Activated T-cell treated with anti-CD3 and anti-CD28 coated beads for 24 hours (primary cell): ENCODE results near the gene LRRC45.
A peak's percentile ranks its signal among the peaks of the same experiment; 100 is the strongest.
"Not testable (repeated sequence)": the region's sequence is repeated elsewhere in the genome, so short reads cannot be mapped to it uniquely, and the experiment has no call there.

Source experiments
- DNase-seq: peaks from one replicate; pipeline ENCODE4 v3.0.0-alpha.2; 2020; ENCODE audit warnings: low read depth

Gene LRRC45

GRCh38 chr17:82035488-82035887, 12.4 kb downstream of the LRRC45 start:
- no peak for DNase-seq

DNA sequence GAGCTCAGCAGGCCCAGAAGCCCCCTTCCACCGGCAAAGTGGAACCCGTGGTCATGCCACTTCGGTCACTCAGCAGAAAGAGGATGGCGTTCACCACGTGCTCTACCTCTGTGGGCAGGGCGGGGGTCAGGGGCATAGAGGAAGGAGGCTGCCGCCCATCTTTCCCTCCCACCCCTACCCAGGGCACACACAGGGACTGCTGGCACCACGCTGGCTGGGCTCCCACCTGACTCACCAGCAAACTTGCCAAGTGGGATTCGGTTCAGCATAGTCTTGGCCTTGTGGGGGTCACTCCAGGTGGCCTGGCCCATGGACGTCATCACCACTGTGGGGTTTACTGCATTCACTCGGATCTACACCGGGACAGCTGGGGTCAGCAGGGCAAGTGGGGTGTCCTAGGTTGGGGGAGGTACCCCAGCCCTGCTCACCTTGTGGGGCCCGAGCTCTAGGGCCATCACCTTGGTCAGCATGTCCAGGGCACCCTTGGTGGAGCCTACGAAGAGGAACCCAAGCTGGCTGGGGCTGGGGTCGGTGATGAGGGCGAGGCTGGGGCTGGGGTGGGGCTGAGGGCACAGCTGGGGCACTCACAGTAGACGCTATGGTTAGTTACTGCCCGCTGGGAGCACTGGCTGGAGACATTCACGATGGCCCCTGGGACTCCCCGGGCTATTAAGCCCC, 13.0 kb downstream of the LRRC45 start:
- no peak for DNase-seq

GRCh38 chr17:82036634-82037091, 13.6 kb downstream of the LRRC45 start:
- no peak for DNase-seq

GRCh38 chr17:82037092-82037888, 14.2 kb downstream of the LRRC45 start, which contains the start of gene DCXR:
Gene DCXR, minus strand, starts transcription at chr17:82037697. Its CDS starts 15 bp downstream, at chr17:82037682.
- peak; percentile 92 for DNase-seq

- no peak for DNase-seq
Observed at GRCh38 chr17:82037889-82038195, 14.7 kb downstream of the LRRC45 start.

DNA sequence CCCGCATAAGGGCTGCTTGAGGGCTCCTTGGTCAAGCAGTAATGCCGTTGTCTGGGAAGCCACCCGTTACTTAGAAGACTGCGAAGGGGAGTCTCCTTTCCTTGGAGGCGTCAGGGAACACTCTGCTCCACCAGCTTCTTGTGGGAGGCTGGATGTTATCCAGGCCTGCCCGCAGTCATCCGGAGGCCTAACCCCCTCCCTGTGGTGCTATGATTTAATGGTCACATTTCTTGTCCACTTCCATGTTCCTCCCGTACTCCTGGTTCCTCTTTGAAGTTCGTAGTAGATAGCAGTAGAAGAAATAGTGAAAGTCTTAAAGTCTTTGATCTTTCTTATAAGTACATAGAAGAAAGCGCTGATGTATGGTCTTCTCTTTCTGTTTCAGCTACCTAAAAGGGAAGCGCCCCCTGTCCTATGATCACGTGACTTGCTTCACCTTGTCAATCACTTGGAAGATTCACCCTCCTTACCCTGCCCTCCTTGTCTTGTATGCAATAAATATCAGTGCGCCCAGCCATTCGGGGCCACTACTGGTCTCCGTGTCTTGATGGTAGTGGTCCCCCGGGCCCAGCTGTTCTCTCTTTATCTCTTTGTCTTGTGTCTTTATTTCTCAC, 15.8 kb downstream of the LRRC45 start:
- DNase-seq, result not testable (repeated sequence)

- no peak for DNase-seq
Observed at GRCh38 chr17:82039695-82040299, 16.7 kb downstream of the LRRC45 start.

DNA sequence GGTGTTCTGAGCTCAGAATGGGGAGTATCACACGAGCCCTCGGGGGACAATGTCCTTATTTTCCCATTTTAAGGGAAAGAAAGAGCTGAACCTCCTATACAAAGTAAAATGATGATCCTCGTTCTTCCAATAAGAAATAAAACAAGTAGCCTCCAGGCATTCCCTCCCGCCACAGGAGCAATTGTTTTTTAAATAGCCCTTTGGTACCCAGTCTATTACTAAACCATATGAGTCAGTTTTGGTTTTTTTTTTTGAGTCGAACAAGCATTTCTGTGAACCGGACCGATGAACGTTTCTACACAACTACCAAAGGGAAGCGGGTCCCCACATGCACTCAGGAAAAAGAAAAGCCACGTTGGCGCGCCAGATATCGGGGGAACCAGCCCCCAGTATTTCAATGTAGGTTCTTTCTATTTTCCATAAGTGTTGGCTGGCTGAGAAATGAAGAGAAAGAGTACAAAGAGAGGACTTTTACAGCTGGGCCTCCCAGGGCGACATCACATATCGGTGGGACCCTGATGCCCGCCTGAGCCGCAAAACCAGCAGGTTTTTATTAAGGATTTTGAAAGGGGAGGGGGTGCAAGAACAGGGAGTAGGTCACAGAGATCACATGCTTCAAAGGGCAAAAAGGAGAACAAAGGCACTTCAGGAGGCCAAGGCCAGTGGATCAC, 18.2 kb downstream of the LRRC45 start:
- DNase-seq, result no peak

DNA sequence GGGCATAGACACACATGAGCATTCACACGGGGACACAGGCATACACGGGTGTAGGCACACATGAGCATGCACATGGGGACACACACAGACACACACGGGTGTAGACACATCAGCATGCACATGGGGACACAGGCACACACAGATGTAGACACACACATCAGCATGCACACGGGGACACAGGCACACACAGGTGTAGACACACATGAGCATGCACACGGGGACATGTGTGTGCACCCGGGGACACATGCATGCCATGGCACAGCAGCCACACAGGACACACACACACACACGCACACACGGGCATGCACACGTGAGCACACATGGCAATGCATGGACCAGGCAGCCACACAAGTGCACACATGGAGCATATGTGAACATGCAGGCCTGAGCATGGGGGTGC, 19.5 kb downstream of the LRRC45 start:
- no peak for DNase-seq

GRCh38 chr17:82043507-82043906, 20.4 kb downstream of the LRRC45 start:
- no peak for DNase-seq

GRCh38 chr17:82045936-82046484, 22.9 kb downstream of the LRRC45 start:
- no peak for DNase-seq

GRCh38 chr17:82046903-82047302, 23.8 kb downstream of the LRRC45 start:
- no peak for DNase-seq

DNA sequence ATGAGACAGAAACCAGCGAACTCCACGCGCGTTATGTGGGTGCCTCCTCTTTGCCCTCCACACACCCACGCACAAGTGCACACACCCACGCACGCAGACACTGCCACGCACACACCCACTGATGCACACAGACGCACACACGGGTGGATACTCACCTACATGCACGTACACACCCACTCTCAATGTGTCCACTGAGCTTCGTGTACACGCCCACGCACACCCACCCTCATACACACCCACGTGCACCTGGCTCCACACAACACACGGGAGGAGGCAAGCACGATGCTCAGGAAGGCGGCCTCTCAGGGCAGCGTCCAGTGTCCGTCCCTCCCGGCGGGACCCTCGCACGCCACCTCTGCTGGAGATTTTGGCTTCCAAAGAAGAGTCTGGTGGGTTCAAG, 24.3 kb downstream of the LRRC45 start:
- no peak for DNase-seq

GRCh38 chr17:82047914-82048570, 24.9 kb downstream of the LRRC45 start:
- DNase-seq, result no peak

- DNase-seq, result no peak
Observed at GRCh38 chr17:82048571-82048971, 25.5 kb downstream of the LRRC45 start.

- no peak for DNase-seq
Observed at GRCh38 chr17:82049106-82049505, 26.0 kb downstream of the LRRC45 start.

DNA sequence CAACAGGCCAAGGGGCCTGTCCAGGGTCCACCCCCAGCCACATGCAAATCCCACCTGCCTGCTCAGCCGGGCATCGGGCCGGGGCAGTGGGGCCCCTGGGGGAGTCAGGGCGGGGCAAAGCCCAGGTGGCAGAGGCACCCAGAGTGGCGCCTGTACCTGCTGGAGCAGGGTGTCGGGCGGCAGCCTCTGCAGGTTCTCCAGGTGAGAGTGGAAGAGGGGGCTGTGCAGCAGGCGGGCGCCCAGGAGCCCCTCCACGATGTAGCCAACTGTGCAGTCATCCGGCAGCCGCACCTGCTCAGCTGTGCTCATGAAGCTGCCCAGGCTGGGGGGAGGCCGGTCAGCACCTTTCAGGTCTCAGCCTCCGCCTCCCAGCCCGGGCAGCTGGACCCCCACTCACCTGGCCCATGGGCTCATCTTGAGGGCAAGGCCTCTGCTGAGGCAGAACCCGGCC, 26.4 kb downstream of the LRRC45 start:
- no peak for DNase-seq

GRCh38 chr17:82050152-82050760, 27.2 kb downstream of the LRRC45 start:
- DNase-seq, result no peak

DNA sequence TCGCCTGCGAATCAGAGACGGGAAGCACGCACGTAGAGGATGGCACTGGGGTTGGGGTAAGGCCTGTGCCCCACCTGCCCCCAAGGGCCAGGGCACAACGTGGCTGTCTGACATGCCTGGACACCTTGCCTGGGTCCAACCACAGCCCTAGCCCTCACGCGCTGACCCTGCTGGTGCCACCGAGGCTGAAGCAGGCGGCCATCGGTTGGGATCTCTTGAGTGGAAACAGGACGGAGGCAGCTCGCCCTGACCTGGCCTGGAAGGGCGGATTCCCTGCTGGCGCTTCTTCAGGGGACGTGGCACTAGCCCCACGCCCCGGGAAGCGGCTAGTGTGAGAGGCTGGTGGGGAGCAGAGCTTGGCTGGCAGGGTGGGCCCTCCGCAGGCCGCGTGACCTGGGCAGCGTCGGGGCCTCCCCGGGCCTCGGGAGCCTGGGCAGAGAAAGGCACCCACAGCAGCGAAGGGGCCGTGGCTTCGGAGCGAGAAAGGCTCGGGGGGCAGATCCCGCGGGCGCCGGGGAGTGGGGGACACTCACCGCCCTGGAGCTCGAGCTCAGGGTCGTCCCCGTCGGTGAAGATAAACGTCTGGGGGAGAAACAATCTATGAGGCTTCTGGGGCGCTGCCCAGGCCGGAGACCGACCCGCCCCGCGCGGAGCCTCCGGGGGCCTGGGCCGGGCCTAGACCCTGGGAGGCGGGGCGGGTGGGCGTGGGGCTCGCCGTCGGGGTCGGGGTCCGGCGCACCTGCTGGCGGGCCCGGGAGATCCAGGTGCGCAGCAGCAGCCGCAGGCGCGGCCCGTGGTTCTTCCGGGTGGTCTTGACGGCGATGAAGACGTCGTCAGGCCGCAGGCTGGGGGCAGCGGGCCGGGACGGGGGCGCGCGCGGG, 27.9 kb downstream of the LRRC45 start:
- no peak for DNase-seq
